Panc1 (cell line): ENCODE results near the gene NSMCE1. TPM values are rescaled to one million over a fixed set of nuclear protein-coding genes. Genes with fewer than 3 reads are reported as not detected.

Source experiments
- ATAC-seq: fragments of 200-7000 bp; cut with Tn5 transposase; 2 replicates; pipeline ENCODE4 v1.9.1; 2020; ENCODE audit warnings: mild to moderate bottlenecking, moderate library complexity
- BruUV-seq: library from RNA; stranded (reverse); fragments of 400-500 nt; replicated peaks from 2 replicates; lab custom pipeline; 2021; lab: Mats Ljungman, UMichigan
- CTCF ChIA-PET: fragments of 300-600 bp; sonication (Branson Sonifier 250); formaldehyde crosslinking; loops from one replicate; lab custom pipeline; 2022; ENCODE audit warnings: antibody characterized with exemption; lab: Charles Lee
- POLR2A ChIA-PET: fragments of 300-600 bp; sonication (Branson Sonifier 250); formaldehyde crosslinking; loops from one replicate; lab custom pipeline; 2022; ENCODE audit warnings: antibody characterized with exemption; lab: Charles Lee
- DNase-seq: peaks from one replicate; pipeline ENCODE4 v3.0.0-alpha.2; 2010; ENCODE audit warnings: low read depth, low spot score
- H3K27ac ChIP-seq: 2 replicates; pipeline ENCODE4 v1.5.1; 2011; ENCODE audit warnings: mild to moderate bottlenecking, low read length, inconsistent platforms
- H3K27me3 ChIP-seq: fragments of 200-500 bp; sonication (Bioruptor generic); 2 replicates; pipeline ENCODE4 v1.6.0; 2014; ENCODE audit warnings: low read length, inconsistent platforms; ENCODE audit not compliant: control insufficient read depth, insufficient read depth
- H3K36me3 ChIP-seq: fragments of 200-500 bp; sonication (Bioruptor generic); 2 replicates; pipeline ENCODE4 v1.5.1; 2014; ENCODE audit warnings: inconsistent platforms, mild to moderate bottlenecking, low read length, moderate library complexity; ENCODE audit not compliant: control insufficient read depth, insufficient read depth
- H3K4me1 ChIP-seq: 2 replicates; pipeline ENCODE4 v1.5.1; 2011; ENCODE audit warnings: inconsistent platforms, mild to moderate bottlenecking, low read length, moderate library complexity; ENCODE audit not compliant: control insufficient read depth, insufficient read depth
- H3K4me3 ChIP-seq, 2 experiments: 2 replicates each; pipeline ENCODE4 v1.5.1; 2011 to 2012; ENCODE audit warnings: low read depth in 2 of 2, low read length in 2 of 2, mild to moderate bottlenecking in 2 of 2, inconsistent platforms in 1 of 2, moderate library complexity in 1 of 2
- H3K9me3 ChIP-seq: fragments of 200-500 bp; sonication (Bioruptor generic); 2 replicates; pipeline ENCODE4 v1.5.1; 2014; ENCODE audit warnings: low read depth, mild to moderate bottlenecking, inconsistent platforms, low read length, moderate library complexity; ENCODE audit not compliant: control insufficient read depth, insufficient read depth
- CTCF ChIP-seq: fragments of 450-650 bp; IDR thresholded peaks from 2 replicates; pipeline ENCODE4 v1.5.1; 2017; ENCODE audit warnings: mild to moderate bottlenecking
- POLR2AphosphoS5 ChIP-seq: IDR thresholded peaks from 2 replicates; pipeline ENCODE4 v1.6.1; 2012; ENCODE audit warnings: mild to moderate bottlenecking, low read depth, low read length, moderate library complexity
- REST ChIP-seq, 2 experiments: IDR thresholded peaks; 2 replicates each; pipeline ENCODE4 v1.6.1; 2011 to 2012; ENCODE audit warnings: low read depth in 2 of 2, control low read depth in 1 of 2, low read length in 1 of 2, mild to moderate bottlenecking in 1 of 2, moderate library complexity in 1 of 2; ENCODE audit not compliant: insufficient read depth in 1 of 2
- SIN3A ChIP-seq: IDR thresholded peaks from 2 replicates; pipeline ENCODE4 v1.6.1; 2012; ENCODE audit warnings: low read depth, mild to moderate bottlenecking, low read length, moderate library complexity, borderline replicate concordance; ENCODE audit not compliant: insufficient read depth
- TCF7L2 ChIP-seq: IDR thresholded peaks from 2 replicates; pipeline ENCODE4 v1.6.1; 2011; ENCODE audit warnings: mild to moderate bottlenecking, low read depth, low read length, inconsistent platforms
- in situ Hi-C: cut with HindIII; loops from 2 replicates; pipeline ENCODE4 v1.10.0; 2016; ENCODE audit warnings: low sequenced_read_pairs, low pct_unique_long_range_greater_than_20kb
- intact Hi-C: fragments of 100-400 bp; cut with micrococcal nuclease; formaldehyde crosslinking; loops from one replicate; pipeline ENCODE4 v1.10.0; 2022; ENCODE audit not compliant: unreplicated experiment
- total RNA-seq: library from RNA; stranded (reverse); gene quantifications from one replicate; pipeline ENCODE4 v1.2.1, GENCODE V29; 2021; ENCODE audit not compliant: unreplicated experiment

The NSMCE1 gene
- total RNA-seq, 1 experiment from 2014 or later, result 48.2 TPM

- DNase-seq (no peak), ATAC-seq (no peak)
- POLR2A ChIA-PET, result no interaction called here
- Histone ChIP-seq H3K27me3 (no peaks in the 10 kb centered on the region), H3K4me3 (no peak overlapping the region), H3K4me1 (peaks cover 7% of the 10 kb centered on the region; the same call in 1 of the 2 replicates), H3K36me3 (no peaks in the 10 kb centered on the region), H3K27ac (no peak overlapping the region), H3K9me3 (no peaks in the 10 kb centered on the region)
- in situ Hi-C loops (no loop called here), intact Hi-C loops (no loop called here)
- TF ChIP-seq SIN3A, result no peak
- no peak for TF ChIP-seq TCF7L2
- CTCF ChIA-PET, result no interaction called here
- BruUV-seq, result no TSS peak
Observed at GRCh38 chr16:27272076-27272475, 3.5 kb upstream of the NSMCE1 start.

GRCh38 chr16:27270349-27270748, 1.8 kb upstream of the NSMCE1 start:
- ChIA-PET POLR2A (no interaction called here), CTCF (no interaction called here)
- BruUV-seq, result no TSS peak
- H3K4me3 ChIP-seq, result no peak overlapping the region
- ATAC-seq (no peak), DNase-seq (no peak)
- no peaks in the 10 kb centered on the region for H3K27me3 ChIP-seq
- H3K36me3 ChIP-seq, result no peaks in the 10 kb centered on the region
- TF ChIP-seq SIN3A, result no peak
- TF ChIP-seq CTCF, result no peak
- no peak for TF ChIP-seq TCF7L2
- no peak for TF ChIP-seq POLR2AphosphoS5
- TF ChIP-seq REST (IDR thresholded peaks at IDR 0.05; ENCODE audit: insufficient read depth in 1 of 2, low read depth in 2 of 2, low read length in 1 of 2), result no peak
- no peaks in the 10 kb centered on the region for H3K9me3 ChIP-seq
- H3K4me1 ChIP-seq, result peaks cover 7% of the 10 kb centered on the region; the same call in 1 of the 2 replicates
- in situ Hi-C loops (no loop called here), intact Hi-C loops (no loop called here)
- no peak overlapping the region for H3K27ac ChIP-seq

- Histone ChIP-seq H3K36me3 (no peaks in the 10 kb centered on the region), H3K9me3 (no peaks in the 10 kb centered on the region), H3K27me3 (no peaks in the 10 kb centered on the region), H3K27ac (peak overlapping the region; percentile 94), H3K4me3 (peak overlapping the region; percentile 79 to 97), H3K4me1 (peaks cover 7% of the 10 kb centered on the region; the same call in 1 of the 2 replicates)
- no TSS peak for BruUV-seq
- ChIA-PET CTCF (no interaction called here), POLR2A (no interaction called here)
- TF ChIP-seq REST (IDR thresholded peaks at IDR 0.05; ENCODE audit: insufficient read depth in 1 of 2, low read depth in 2 of 2, low read length in 1 of 2), result no peak
- intact Hi-C loops (no loop called here), in situ Hi-C loops (no loop called here)
- ATAC-seq, result no peak
- DNase-seq, result no peak
Observed at GRCh38 chr16:27269300-27270150, 953 bp upstream of the NSMCE1 start.
